HEK293T (cell line): ENCODE results near the gene BCAR3.

Experiments used
- BHLHE40 ChIP-seq: fragments of 450-650 bp; IDR thresholded peaks from 2 replicates; pipeline ENCODE4 v1.6.1; 2016; ENCODE audit warnings: mild to moderate bottlenecking, moderate library complexity, borderline replicate concordance
- CTBP1 ChIP-seq: fragments of 450-650 bp; IDR thresholded peaks from 2 replicates; pipeline ENCODE4 v1.6.1; 2016; ENCODE audit warnings: borderline replicate concordance
- FOXA1 ChIP-seq: fragments of 450-650 bp; IDR thresholded peaks from 2 replicates; pipeline ENCODE4 v1.6.1; 2016; ENCODE audit warnings: mild to moderate bottlenecking
- FOXM1 ChIP-seq: fragments of 450-650 bp; IDR thresholded peaks from 2 replicates; pipeline ENCODE4 v1.6.1; 2017; ENCODE audit warnings: mild to moderate bottlenecking, borderline replicate concordance
- HDGF ChIP-seq: fragments of 450-650 bp; IDR thresholded peaks from 2 replicates; pipeline ENCODE4 v1.6.1; 2017; ENCODE audit warnings: antibody characterized with exemption, borderline replicate concordance
- NFRKB ChIP-seq: fragments of 450-650 bp; IDR thresholded peaks from 2 replicates; pipeline ENCODE4 v1.6.1; 2016; ENCODE audit warnings: mild to moderate bottlenecking, moderate library complexity
- SP1 ChIP-seq: fragments of 450-650 bp; IDR thresholded peaks from 2 replicates; pipeline ENCODE4 v1.6.1; 2017
- TARDBP ChIP-seq: fragments of 450-650 bp; IDR thresholded peaks from 2 replicates; pipeline ENCODE4 v1.6.1; 2016
- ZNF384 ChIP-seq: fragments of 450-650 bp; IDR thresholded peaks from 2 replicates; pipeline ENCODE4 v1.6.1; 2016

- TF ChIP-seq SP1 (no peak), CTBP1 (no peak), HDGF (no peak), FOXM1 (no peak), FOXA1 (no peak), ZNF384 (no peak), TARDBP (no peak), NFRKB (no peak), BHLHE40 (no peak)
Observed at GRCh38 chr1:93595266-93595665, 86.4 kb downstream of the BCAR3 start.
